Panc1 (cell line): ENCODE measurements around the gene CACFD1. TPM values are rescaled to one million over a fixed set of nuclear protein-coding genes. Genes with fewer than 3 reads are reported as not detected.

Experiments used
- ATAC-seq: fragments of 200-7000 bp; cut with Tn5 transposase; 2 replicates; pipeline ENCODE4 v1.9.1; 2020; ENCODE audit warnings: mild to moderate bottlenecking, moderate library complexity
- BruUV-seq: library from RNA; stranded (reverse); fragments of 400-500 nt; replicated peaks from 2 replicates; lab custom pipeline; 2021; lab: Mats Ljungman, UMichigan
- CTCF ChIA-PET: fragments of 300-600 bp; sonication (Branson Sonifier 250); formaldehyde crosslinking; loops from one replicate; lab custom pipeline; 2022; ENCODE audit warnings: antibody characterized with exemption; lab: Charles Lee
- POLR2A ChIA-PET: fragments of 300-600 bp; sonication (Branson Sonifier 250); formaldehyde crosslinking; loops from one replicate; lab custom pipeline; 2022; ENCODE audit warnings: antibody characterized with exemption; lab: Charles Lee
- DNase-seq: peaks from one replicate; pipeline ENCODE4 v3.0.0-alpha.2; 2010; ENCODE audit warnings: low read depth, low spot score
- H3K27ac ChIP-seq: 2 replicates; pipeline ENCODE4 v1.5.1; 2011; ENCODE audit warnings: mild to moderate bottlenecking, low read length, inconsistent platforms
- H3K27me3 ChIP-seq: fragments of 200-500 bp; sonication (Bioruptor generic); 2 replicates; pipeline ENCODE4 v1.6.0; 2014; ENCODE audit warnings: low read length, inconsistent platforms; ENCODE audit not compliant: control insufficient read depth, insufficient read depth
- H3K36me3 ChIP-seq: fragments of 200-500 bp; sonication (Bioruptor generic); 2 replicates; pipeline ENCODE4 v1.5.1; 2014; ENCODE audit warnings: inconsistent platforms, mild to moderate bottlenecking, low read length, moderate library complexity; ENCODE audit not compliant: control insufficient read depth, insufficient read depth
- H3K4me1 ChIP-seq: 2 replicates; pipeline ENCODE4 v1.5.1; 2011; ENCODE audit warnings: inconsistent platforms, mild to moderate bottlenecking, low read length, moderate library complexity; ENCODE audit not compliant: control insufficient read depth, insufficient read depth
- H3K4me3 ChIP-seq, 2 experiments: 2 replicates each; pipeline ENCODE4 v1.5.1; 2011 to 2012; ENCODE audit warnings: low read depth in 2 of 2, low read length in 2 of 2, mild to moderate bottlenecking in 2 of 2, inconsistent platforms in 1 of 2, moderate library complexity in 1 of 2
- H3K9me3 ChIP-seq: fragments of 200-500 bp; sonication (Bioruptor generic); 2 replicates; pipeline ENCODE4 v1.5.1; 2014; ENCODE audit warnings: low read depth, mild to moderate bottlenecking, inconsistent platforms, low read length, moderate library complexity; ENCODE audit not compliant: control insufficient read depth, insufficient read depth
- CTCF ChIP-seq: fragments of 450-650 bp; IDR thresholded peaks from 2 replicates; pipeline ENCODE4 v1.5.1; 2017; ENCODE audit warnings: mild to moderate bottlenecking
- POLR2AphosphoS5 ChIP-seq: IDR thresholded peaks from 2 replicates; pipeline ENCODE4 v1.6.1; 2012; ENCODE audit warnings: mild to moderate bottlenecking, low read depth, low read length, moderate library complexity
- REST ChIP-seq, 2 experiments: IDR thresholded peaks; 2 replicates each; pipeline ENCODE4 v1.6.1; 2011 to 2012; ENCODE audit warnings: low read depth in 2 of 2, control low read depth in 1 of 2, low read length in 1 of 2, mild to moderate bottlenecking in 1 of 2, moderate library complexity in 1 of 2; ENCODE audit not compliant: insufficient read depth in 1 of 2
- SIN3A ChIP-seq: IDR thresholded peaks from 2 replicates; pipeline ENCODE4 v1.6.1; 2012; ENCODE audit warnings: low read depth, mild to moderate bottlenecking, low read length, moderate library complexity, borderline replicate concordance; ENCODE audit not compliant: insufficient read depth
- TCF7L2 ChIP-seq: IDR thresholded peaks from 2 replicates; pipeline ENCODE4 v1.6.1; 2011; ENCODE audit warnings: mild to moderate bottlenecking, low read depth, low read length, inconsistent platforms
- in situ Hi-C: cut with HindIII; loops from 2 replicates; pipeline ENCODE4 v1.10.0; 2016; ENCODE audit warnings: low sequenced_read_pairs, low pct_unique_long_range_greater_than_20kb
- intact Hi-C: fragments of 100-400 bp; cut with micrococcal nuclease; formaldehyde crosslinking; loops from one replicate; pipeline ENCODE4 v1.10.0; 2022; ENCODE audit not compliant: unreplicated experiment
- total RNA-seq: library from RNA; stranded (reverse); gene quantifications from one replicate; pipeline ENCODE4 v1.2.1, GENCODE V29; 2021; ENCODE audit not compliant: unreplicated experiment

Gene CACFD1
- total RNA-seq, 1 experiment from 2014 or later, result 13.9 TPM

- DNase-seq, result no peak
- in situ Hi-C loops (no loop called here), intact Hi-C loops (no loop called here)
- H3K4me1 ChIP-seq, result peaks cover 21% of the 10 kb centered on the region
- ChIA-PET POLR2A (no interaction called here), CTCF (interaction anchor here (0.6 kb wide), 1 partner anchor 230 kb away, joined by 3 read pairs; no protein-coding TSS in a partner anchor)
- no peak overlapping the region for H3K4me3 ChIP-seq
- ATAC-seq, result no peak
- TF ChIP-seq SIN3A (no peak), CTCF (no peak), REST (IDR thresholded peaks at IDR 0.05; ENCODE audit: insufficient read depth in 1 of 2, low read depth in 2 of 2, low read length in 1 of 2) (no peak), TCF7L2 (no peak), POLR2AphosphoS5 (no peak)
- H3K27ac ChIP-seq, result no peak overlapping the region
- no peaks in the 10 kb centered on the region for H3K27me3 ChIP-seq
- no peaks in the 10 kb centered on the region for H3K9me3 ChIP-seq
- no TSS peak for BruUV-seq
- no peaks in the 10 kb centered on the region for H3K36me3 ChIP-seq
These were observed 52.8 kb downstream of the CACFD1 start for GRCh38 chr9:133512253-133513213.

- ChIA-PET CTCF (interaction anchor here (0.6 kb wide), 1 partner anchor 229 kb away, joined by 3 read pairs; no protein-coding TSS in a partner anchor), POLR2A (no interaction called here)
- H3K36me3 ChIP-seq, result no peaks in the 10 kb centered on the region
- DNase-seq, result no peak
- intact Hi-C loops, result no loop called here
- no peaks in the 10 kb centered on the region for H3K9me3 ChIP-seq
- no peak for TF ChIP-seq REST (IDR thresholded peaks at IDR 0.05; ENCODE audit: insufficient read depth in 1 of 2, low read depth in 2 of 2, low read length in 1 of 2)
- TF ChIP-seq POLR2AphosphoS5, result no peak
- TF ChIP-seq TCF7L2, result no peak
- TF ChIP-seq SIN3A, result no peak
- TF ChIP-seq CTCF, result no peak
- H3K4me3 ChIP-seq, result no peak overlapping the region
- H3K4me1 ChIP-seq, result peaks cover 16% of the 10 kb centered on the region
- H3K27me3 ChIP-seq, result no peaks in the 10 kb centered on the region
- no TSS peak for BruUV-seq
- ATAC-seq, result no peak
- in situ Hi-C loops, result no loop called here
- no peak overlapping the region for H3K27ac ChIP-seq
These were observed 53.7 kb downstream of the CACFD1 start for GRCh38 chr9:133513214-133514100.
